Esophagus muscularis mucosa (tissue), 3 donors: Measurements from ENCODE around the gene A4GNT.

Source experiments
- CTCF ChIP-seq, 3 experiments: fragments of 200-600 bp in 2 of 3; fragments of 450-650 bp in 1 of 3; sonication (generic) in 2 of 3; IDR thresholded peaks; one replicate each; pipeline ENCODE4 v1.5.1; 2017 to 2019; ENCODE audit warnings: antibody characterized with exemption in 3 of 3, mild to moderate bottlenecking in 2 of 3, moderate library complexity in 1 of 3
- POLR2AphosphoS5 ChIP-seq, 2 donors: sonication (generic); formaldehyde crosslinking; IDR thresholded peaks; one replicate each; pipeline ENCODE4 v1.6.1; 2017; ENCODE audit warnings: antibody characterized with exemption in 2 of 2

GRCh38 chr3:138112362-138112761 is 19.8 kb downstream of the A4GNT start:
- TF ChIP-seq CTCF (IDR thresholded peaks at IDR 0.05) (no peak), POLR2AphosphoS5 (IDR thresholded peaks at IDR 0.05) (no peak)
